ENCODE data around the gene ZACN. TPM values are rescaled to one million over a fixed set of nuclear protein-coding genes. Genes with fewer than 3 reads are reported as not detected.

The ZACN gene
- total and polyA plus RNA-seq, 7 donors, result 0.08 to 1.6 (median 1.2) TPM; not detected in 3

DNA sequence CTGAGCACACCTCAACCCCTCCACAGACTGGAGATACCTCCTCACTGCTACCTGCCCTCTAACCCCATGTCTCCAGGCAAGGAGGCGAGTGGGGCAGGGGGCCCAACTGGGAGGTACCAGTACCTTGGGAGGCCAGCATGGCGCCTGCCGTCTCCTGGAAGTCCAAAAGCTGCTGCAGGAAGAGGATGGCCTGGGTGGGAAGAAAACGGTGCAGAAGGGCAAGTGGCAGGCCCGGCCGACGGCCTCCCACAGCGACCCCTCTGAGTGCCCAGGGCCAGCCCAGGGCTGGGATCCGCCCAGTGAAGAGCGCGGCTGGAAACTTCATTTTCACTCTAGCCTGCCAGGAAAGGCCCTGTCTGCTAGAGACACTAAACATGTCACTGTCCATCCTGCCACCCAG lies 8.5 kb downstream of the ZACN start:
- Histone ChIP-seq H3K27me3 (ENCODE audit: insufficient read depth in 3 of 3, low read length in 2 of 3) (no peaks in the 10 kb centered on the region), H3K4me3 (no peak overlapping the region), H3K9me3 (no peaks in the 10 kb centered on the region), H3K4me1 (no peaks in the 10 kb centered on the region), H3K36me3 (ENCODE audit: insufficient read depth in 1 of 2, low read depth in 1 of 2) (peaks cover 5 to 98% of the 10 kb centered on the region in 2 donors), H3K27ac (no peak overlapping the region)
- DNase-seq (no peak), ATAC-seq (no peak)
- intact Hi-C loops (cut with DNase I), result no loop called here
- 83 to 93% (median 88%) methylated on average over 8 to 11 of the region's 11 CpGs for WGBS, 3 donors
- TF ChIP-seq, protein P1, sequence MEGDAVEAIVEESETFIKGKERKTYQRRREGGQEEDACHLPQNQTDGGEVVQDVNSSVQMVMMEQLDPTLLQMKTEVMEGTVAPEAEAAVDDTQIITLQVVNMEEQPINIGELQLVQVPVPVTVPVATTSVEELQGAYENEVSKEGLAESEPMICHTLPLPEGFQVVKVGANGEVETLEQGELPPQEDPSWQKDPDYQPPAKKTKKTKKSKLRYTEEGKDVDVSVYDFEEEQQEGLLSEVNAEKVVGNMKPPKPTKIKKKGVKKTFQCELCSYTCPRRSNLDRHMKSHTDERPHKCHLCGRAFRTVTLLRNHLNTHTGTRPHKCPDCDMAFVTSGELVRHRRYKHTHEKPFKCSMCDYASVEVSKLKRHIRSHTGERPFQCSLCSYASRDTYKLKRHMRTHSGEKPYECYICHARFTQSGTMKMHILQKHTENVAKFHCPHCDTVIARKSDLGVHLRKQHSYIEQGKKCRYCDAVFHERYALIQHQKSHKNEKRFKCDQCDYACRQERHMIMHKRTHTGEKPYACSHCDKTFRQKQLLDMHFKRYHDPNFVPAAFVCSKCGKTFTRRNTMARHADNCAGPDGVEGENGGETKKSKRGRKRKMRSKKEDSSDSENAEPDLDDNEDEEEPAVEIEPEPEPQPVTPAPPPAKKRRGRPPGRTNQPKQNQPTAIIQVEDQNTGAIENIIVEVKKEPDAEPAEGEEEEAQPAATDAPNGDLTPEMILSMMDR (IDR thresholded peaks at IDR 0.05), result no peak

DNA sequence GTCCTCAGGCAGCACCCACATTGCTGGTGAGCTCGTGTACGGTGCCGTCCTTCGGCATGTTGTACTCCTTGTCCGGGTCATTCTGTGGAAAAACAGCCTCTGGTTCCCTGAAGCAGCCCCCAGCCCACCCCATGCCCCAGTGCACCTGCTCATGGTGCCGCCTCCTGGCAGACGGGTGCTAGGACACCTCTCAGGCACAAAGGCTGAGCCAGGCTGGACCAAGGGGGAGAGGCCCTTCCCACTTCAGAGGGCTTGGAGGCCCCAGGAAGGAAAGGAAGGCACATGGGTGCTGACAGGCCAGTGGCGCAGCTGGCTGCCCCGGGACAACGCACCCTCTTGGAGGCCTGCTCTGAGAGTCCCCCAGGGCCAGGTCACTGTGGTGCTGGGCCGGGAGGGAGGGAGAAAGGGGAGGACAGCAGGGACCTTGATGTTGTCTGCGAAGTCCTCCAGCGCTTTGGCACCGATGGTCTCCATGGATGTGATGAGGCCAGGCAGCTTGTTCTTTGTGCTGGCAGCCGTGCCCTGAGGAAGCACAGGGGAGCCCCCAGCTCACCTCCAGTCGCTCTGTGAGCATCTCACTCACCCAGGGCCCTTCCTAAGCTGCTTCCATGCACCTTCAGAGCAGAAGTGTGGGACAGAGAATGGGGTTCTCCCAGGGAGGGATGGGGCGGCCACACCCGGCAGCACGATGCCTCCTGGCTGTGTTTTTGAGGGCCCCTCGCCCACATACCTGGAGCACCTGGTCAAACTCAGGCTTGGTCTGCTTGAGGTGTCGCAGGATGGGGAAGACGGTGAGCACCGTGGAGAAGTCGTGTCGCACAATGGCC lies 9.3 kb downstream of the ZACN start:
- H3K27me3 ChIP-seq (ENCODE audit: insufficient read depth in 3 of 3, low read length in 2 of 3), result no peaks in the 10 kb centered on the region
- no peak for ATAC-seq
- DNase-seq, result no peak
- H3K36me3 ChIP-seq (ENCODE audit: insufficient read depth in 1 of 2, low read depth in 1 of 2), result peaks cover 5 to 98% of the 10 kb centered on the region in 2 donors
- no peak overlapping the region for H3K4me3 ChIP-seq
- no peak overlapping the region for H3K27ac ChIP-seq
- H3K9me3 ChIP-seq, result no peaks in the 10 kb centered on the region
- H3K4me1 ChIP-seq, result no peaks in the 10 kb centered on the region
- TF ChIP-seq, protein P1 (IDR thresholded peaks at IDR 0.05), result no peak
- intact Hi-C loops (cut with DNase I), result no loop called here
- WGBS, 3 donors, result 89 to 93% (median 91%) methylated on average over 24 to 25 of the region's 25 CpGs

DNA sequence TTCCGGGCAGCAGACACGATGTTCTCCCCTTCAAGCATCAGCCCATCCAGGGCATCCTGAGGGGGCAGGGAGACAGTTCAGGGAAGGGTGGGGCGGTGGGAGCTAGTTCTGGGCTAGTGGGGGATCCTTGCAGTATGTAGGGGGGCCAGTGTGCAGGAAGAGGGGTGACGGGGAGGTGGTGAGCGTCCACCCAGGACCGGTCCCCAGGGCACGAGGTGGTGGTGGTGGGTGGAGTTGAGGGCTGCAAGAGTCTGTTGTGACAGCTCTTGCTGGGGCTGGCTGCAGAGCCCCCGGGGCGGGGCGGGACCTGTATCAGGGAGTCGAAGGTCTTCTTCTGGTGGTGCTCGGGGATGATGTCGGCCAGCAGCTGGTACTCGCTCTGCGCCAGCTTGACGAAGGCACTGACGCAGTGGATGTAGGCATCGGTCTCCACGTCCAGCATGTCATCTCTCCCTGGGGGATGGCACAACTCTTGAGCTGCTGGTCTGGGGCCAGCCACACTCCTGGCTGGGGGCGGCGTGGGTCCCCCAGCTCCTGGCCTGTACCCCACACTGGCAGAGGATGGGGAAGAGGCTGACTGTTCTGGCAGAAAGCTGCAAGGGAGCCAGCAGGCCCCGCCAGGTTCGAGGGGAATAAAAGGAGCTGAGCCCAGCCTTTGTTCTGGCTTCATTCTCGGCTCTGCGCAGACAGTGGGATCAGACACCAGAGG lies 10.0 kb downstream of the ZACN start:
- DNase-seq (no peak), ATAC-seq (no peak)
- Histone ChIP-seq H3K4me3 (no peak overlapping the region), H3K4me1 (no peaks in the 10 kb centered on the region), H3K36me3 (ENCODE audit: insufficient read depth in 1 of 2, low read depth in 1 of 2) (peaks cover 5 to 98% of the 10 kb centered on the region in 2 donors), H3K9me3 (no peaks in the 10 kb centered on the region), H3K27ac (no peak overlapping the region), H3K27me3 (ENCODE audit: insufficient read depth in 3 of 3, low read length in 2 of 3) (no peaks in the 10 kb centered on the region)
- TF ChIP-seq, protein P1 (IDR thresholded peaks at IDR 0.05), result no peak
- 87 to 92% (median 87%) methylated on average over 25 of the region's 25 CpGs for WGBS, 3 donors
- intact Hi-C loops (cut with DNase I), result no loop called here

DNA sequence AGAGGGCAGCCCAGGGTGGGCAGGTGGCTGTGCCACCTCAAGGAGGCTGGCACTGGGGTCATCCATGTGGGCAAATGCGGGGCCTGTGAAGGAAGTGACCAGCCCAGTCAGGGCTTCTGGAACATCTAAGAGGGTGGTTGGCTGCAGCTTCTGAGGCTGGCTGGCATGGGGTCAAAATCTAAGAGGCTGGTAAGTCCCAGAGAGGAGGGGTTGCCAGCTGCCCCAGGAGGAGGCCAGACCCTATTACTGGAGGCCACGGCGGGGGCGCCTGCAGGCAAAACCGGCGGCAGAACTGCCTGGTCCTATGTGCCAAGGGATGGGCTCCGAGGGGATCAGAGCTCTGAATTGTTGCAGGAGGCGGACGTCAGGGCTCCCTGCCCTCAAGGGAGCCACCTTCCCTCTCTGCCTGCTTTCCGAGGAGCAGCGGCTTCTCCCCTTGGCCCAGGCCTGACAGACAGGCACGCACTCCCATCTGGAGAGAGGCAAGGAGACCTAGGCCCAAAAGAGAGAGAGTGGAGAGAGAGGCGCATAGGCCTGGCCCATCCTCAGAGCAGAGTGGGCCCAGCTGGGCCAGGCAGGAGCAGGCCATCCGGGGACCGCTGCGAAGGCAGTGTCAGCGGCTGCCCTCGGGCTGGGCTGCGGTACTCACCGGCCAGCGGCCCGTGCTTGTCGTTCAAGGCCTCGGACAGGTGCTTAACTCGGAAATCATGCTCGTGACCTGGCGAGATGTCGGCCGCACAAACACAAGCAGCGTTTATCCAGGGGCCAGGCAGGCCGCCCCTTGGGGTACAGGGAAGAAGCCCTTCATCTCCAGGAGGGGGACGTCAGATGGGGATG lies 10.9 kb downstream of the ZACN start:
- H3K9me3 ChIP-seq, result no peaks in the 10 kb centered on the region
- H3K4me1 ChIP-seq, result no peaks in the 10 kb centered on the region
- H3K36me3 ChIP-seq (ENCODE audit: insufficient read depth in 1 of 2, low read depth in 1 of 2), result peaks cover 5 to 98% of the 10 kb centered on the region in 2 donors
- H3K4me3 ChIP-seq, result no peak overlapping the region
- TF ChIP-seq, protein P1 (IDR thresholded peaks at IDR 0.05), result no peak
- no peak overlapping the region for H3K27ac ChIP-seq
- no peaks in the 10 kb centered on the region for H3K27me3 ChIP-seq (ENCODE audit: insufficient read depth in 3 of 3, low read length in 2 of 3)
- 85 to 90% (median 87%) methylated on average over 27 to 32 of the region's 32 CpGs for WGBS, 3 donors
- DNase-seq (no peak), ATAC-seq (no peak)
- intact Hi-C loops (cut with DNase I), result no loop called here
